Measurements from ENCODE around the gene CRKL.

CRKL gene

DNA sequence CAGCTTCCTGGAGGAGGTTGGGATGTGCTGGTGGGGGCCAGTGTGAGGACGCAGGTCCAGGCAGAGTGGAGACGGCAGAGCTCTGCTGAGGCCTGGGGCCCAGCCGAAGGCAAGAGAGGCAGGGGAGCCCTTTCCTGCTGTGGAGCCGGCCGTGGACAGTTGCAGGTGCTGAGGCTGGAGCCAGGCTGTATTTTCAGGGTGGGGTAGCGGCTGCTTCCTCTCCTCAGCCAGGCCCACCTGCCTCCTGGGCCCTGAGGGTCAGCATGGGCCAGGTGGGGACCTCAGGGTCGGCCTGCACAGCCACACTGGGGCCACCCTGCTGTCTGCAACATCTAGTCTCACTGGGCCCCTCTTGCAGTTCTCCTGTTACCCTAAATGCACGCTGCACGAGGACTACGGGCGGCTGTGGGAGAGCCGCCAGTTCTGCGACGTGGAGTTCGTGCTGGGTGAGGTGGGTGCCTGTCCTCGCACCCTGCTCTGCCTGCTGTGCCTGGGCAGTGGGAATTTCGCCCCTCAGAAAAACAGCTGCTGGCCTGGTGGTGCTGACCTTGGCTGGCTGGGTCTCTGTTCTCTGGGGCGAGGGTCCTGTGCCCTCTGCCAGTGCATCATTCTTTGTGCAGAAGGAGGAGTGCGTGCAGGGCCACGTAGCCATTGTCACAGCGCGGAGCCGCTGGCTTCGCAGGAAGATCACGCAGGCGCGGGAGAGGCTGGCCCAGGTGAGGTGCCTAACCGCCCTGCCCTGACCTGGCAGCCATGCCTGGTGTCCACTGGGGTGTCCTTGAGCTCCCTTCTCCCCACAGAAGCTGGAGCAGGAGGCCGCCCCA is 76.3 kb downstream of the CRKL start:
- no peak overlapping the region for H3K27ac ChIP-seq
- no peak for DNase-seq (ENCODE audit: low read depth, low spot score)

DNA sequence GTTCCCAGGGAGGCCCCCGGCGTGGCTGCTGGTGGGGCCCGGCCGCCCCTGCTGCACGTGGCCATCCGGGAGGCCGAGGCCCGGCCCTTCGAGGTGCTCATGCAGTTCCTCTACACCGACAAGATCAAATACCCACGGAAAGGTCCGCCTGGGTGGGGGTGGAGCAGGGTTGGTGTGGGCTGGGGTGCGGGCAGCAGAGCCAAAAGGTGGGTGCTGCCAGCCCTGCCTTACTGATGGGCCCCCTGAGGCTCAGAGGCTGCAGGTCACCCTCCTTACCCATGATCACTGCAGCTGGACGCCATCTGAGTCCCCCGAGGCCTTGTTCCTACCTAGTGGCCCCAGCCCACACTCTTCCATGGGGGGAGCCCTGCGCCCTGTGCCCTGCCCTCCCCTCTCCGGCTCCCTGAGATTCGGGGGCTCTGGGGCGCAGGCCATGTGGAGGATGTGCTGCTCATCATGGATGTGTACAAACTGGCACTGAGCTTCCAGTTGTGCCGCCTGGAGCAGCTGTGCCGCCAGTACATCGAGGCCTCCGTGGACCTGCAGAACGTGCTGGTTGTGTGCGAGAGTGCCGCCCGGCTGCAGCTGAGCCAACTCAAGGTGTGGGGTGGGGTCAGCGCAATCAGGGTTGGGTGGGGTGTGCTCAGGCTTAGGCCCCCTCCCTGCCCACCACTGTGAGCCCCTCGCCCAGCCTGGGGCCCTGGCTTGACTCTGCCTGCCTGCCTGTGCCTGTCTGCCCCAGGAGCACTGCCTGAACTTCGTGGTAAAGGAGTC is 77.1 kb downstream of the CRKL start:
- no peak overlapping the region for H3K27ac ChIP-seq
- DNase-seq (ENCODE audit: low read depth, low spot score): no peak

DNA sequence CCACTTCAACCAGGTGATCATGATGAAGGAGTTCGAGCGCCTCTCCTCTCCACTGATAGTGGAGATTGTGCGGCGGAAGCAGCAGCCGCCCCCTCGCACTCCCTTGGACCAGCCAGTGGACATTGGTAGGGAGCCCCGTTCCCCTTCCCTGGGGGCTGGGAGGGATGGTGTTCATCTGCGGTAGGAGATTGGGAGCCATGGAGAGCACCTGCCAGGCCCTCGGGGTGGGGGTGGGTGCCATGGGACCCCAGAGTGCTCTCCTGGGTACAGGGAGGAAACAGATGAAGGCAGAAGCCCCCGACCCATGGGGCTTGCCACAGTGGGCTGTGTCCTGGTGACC is 77.7 kb downstream of the CRKL start:
- no peak overlapping the region for H3K27ac ChIP-seq
- DNase-seq (ENCODE audit: low read depth, low spot score): no peak

DNA sequence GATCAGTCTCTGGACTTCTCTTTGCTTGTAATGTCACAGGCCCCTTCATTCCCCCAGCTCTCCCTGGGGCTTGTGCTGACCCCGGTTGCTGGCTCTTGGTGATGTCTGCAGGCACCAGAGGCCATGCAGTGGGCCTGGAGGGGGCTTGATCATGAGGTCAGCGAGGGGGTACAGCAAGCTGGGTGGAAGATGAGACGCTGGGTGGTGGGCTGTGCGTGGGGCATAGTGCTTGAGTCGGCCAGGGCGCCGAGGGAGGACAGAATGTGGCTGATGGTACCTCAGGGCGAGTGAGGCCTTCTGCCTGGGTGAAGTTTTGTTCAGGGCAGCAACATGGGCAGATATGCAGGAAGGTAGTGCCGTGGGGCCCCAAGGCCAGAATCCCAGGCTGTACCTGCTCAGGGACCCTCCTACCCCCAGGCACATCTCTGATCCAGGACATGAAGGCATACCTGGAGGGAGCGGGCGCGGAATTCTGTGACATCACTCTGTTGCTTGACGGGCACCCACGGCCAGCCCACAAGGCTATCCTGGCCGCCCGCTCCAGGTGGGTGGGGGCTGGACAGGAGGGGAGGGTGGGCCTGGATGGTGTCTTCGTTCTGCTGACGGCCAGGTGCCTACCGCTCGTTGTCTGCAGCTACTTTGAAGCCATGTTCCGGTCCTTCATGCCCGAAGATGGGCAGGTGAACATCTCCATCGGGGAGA is 78.3 kb downstream of the CRKL start:
- DNase-seq (ENCODE audit: low read depth, low spot score): no peak
- no peak overlapping the region for H3K27ac ChIP-seq

DNA sequence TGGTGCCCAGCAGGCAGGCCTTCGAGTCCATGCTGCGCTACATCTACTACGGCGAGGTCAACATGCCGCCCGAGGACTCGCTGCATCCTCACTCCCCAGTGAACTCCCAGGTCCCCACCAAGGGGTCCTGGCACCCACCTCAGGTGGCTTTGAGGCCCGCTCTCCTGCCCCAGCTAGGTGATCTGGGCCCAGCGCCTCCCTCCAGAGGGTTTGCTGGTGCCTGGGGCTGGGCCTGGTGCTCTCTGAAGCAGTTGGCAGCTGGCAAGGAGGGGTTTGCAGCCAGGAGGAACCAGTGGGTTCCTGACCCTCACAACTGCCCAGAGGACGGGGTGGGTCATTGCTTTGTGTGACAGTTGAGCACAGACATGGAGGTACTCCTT is 78.8 kb downstream of the CRKL start:
- H3K27ac ChIP-seq: no peak overlapping the region
- no peak for DNase-seq (ENCODE audit: low read depth, low spot score)

DNA sequence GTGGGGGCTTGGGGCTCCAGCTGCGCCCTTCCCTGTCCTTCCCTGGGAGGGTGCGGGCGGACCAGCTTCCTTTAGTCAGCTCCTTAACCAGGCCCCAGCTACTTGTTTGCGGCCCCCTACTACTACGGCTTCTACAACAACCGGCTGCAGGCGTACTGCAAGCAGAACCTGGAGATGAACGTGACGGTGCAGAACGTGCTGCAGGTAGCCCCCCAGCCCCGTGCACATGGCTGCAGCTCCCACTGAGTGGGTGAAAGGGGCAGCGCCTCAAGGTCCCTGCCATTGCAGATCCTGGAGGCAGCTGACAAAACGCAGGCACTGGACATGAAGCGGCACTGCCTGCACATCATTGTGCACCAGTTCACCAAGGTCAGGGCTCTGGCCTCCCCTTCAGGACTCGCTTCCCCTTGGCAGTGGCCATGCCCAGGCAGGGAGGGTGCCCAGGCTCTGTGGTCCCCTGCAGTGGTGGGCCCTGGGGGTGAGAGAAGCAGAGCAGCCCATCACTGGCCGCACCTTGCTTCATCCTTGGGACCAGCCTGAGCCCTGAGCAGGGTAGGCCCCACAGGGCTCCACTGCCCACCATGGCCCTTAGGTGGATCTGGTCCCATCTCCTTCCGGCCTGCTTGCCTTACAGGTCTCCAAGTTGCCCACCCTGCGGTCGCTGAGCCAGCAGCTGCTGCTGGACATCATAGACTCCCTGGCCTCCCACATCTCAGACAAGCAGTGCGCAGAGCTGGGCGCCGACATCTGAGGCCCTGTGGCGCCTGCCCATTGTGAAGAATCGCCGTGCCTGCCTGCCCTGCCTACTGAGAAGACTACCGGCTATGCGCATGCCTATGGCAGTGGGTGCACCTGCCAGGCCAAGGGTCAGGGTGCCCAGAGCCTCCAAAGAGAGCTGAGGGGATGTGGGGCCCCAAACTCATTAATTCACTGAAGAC is 79.7 kb downstream of the CRKL start:
- H3K27ac ChIP-seq: no peak overlapping the region
- DNase-seq (ENCODE audit: low read depth, low spot score): no peak

DNA sequence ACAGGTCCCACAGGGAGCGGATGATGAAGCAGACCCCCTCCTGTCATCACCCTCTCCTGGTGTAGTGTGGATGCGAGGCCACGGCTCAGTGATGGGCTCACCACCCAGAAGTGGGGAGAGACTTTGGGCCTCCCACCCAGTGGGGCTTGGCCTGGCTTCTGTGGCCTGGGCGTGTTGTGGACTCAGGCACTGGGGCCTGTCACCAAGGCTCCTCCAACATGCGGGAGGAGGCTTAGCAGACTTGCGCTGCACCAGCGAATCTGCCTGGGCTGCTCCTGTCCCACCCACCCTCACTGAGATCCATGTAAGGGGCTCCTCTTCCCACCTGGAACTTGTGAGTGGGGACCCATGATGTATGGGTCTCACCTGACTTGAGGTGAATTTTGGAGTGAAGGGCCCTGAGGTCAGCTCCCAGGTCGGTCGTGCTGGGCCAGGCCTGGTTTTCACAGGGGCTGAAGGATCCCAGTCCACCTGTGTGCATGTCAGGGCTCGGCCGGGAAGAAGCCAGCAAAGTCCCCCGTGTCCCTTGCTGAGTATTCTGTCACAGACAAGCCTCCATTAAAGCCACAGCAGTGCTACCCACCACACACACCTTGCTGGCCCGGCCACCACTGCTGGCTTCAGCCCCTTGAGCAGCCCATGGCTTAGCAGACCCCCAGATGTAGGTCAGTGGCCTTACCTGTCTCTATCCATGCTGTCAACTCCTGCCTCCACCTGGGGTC is 80.5 kb downstream of the CRKL start:
- H3K27ac ChIP-seq: no peak overlapping the region
- DNase-seq (ENCODE audit: low read depth, low spot score): no peak

DNA sequence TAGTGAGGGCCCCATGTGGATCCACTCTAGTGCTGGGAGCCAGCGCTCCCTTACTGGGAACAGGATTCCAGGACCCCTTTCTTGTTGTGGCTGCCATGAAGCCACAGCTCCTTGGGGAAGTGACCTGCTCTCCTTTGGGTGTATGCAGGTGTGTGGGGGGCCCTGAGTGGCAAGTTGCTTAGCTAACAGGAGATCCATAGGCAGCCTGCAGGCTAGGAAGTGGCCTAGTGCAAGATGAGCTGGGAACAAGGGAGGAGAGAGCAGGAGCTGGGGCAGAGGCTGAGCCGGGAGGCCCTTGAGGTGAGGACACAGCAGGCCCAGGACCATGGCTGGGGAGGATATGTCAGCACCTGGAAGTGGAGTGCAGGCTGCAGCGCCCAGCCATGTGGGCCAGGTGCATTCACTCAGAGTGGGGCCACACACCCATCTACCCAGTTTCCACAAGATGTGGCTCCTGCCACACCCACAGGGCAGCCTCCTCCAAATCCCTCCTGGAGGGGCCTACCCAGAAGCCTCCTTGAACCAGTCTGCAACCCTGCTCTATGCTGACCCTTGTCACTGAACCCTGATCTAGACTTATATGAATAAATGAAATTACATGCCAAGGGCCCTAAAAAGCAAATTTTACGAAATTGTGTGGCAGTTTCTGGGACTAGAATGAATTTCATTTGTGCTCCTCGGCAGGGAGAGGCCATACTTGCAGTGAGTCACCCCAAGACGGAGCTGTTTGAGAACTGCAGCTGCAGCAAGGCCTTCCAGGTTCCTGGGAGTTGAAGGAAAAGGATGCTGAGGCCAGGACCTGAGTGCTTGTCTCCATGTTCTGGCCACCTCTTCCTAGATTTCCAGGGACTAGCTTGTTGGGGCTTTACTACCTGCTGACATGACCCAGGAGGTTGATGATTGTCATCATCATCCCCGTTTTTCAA is 81.5 kb downstream of the CRKL start:
- H3K27ac ChIP-seq: no peak overlapping the region
- no peak for DNase-seq (ENCODE audit: low read depth, low spot score)

DNA sequence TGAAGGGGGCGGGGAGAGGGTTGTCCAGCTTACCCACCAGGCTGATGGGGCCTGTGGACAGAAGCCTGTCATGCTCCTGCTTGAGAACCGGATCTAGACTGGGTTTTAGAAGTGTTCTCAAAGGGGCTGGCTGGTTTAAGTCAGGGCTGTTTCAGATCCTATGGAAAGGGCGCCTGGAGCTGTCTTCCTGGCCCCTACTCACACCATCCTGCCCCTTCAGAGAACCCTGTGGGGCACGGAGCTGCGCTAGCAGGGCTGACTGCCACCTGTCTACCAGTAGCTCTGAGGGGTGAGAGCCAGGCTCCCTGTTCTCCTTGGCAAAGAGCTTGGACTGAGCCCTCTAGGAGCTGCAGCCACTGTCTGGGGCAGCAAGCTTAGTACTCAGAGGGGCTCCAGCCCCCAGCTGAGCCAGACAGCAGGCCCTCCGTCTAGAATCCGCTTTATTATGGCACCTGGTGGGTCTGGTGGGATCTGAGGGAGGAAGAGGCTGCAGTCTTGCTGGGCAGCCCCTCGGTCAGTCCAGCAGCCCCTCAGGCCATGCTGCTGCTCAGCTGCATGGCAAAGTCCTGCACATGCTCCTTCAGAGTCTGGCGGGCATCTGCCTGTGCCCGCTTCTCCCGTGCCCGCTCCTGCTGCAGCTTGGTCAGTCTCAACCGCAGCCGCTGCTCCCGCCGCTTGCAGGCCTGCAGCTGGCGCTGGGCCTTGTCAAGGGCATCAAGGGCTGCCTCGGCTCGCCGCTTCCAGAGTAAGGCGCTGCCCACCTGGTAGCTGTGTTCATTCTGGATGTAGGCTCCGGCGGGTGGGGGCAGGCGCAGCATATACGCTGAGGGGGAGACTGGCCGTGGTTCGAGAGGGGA is 82.4 kb downstream of the CRKL start:
- no peak overlapping the region for H3K27ac ChIP-seq

DNA sequence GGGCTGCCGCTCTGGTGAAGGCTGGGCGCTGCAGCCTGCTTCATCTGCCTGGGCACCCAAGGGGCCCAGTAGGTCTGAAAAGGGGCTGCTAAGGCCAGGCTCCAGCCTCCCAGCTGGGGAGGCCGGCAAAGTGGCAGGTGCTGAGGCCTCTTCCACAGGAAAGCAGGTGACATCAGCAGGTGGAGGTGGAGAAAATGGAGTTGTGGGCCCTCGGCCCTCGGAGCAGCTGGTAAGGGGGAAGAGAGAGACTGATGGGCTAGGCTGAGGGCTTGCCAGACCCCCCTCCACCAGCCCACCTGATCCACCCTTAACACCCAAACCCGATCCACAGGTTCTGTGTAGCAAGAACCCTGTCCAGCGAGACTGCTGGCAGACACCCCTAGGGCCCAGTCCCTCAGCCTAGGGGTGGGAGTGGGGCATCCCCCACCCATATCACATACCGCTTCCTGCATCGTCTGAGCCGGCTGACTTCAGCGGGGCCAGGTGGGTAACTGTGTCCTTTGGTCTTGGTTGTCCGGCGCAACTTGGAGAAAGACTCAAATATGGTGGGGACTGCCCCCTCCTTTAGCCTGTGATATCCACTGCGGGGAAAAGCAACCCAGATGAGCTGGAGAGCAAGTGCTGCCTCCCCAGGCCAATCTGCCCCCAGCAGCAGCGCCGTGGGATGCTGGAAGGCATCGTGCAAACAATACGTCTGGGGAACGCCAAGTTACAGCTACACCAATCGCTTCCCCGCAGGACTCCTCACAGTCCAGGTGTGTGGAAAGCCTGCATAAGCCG is 83.2 kb downstream of the CRKL start:
- H3K27ac ChIP-seq: no peak overlapping the region
- no peak for DNase-seq (ENCODE audit: low read depth, low spot score)

More for the DNA sequence above, 82.4 kb downstream of the CRKL start:
- DNase-seq (ENCODE audit: low read depth, low spot score): no peak

DNA sequence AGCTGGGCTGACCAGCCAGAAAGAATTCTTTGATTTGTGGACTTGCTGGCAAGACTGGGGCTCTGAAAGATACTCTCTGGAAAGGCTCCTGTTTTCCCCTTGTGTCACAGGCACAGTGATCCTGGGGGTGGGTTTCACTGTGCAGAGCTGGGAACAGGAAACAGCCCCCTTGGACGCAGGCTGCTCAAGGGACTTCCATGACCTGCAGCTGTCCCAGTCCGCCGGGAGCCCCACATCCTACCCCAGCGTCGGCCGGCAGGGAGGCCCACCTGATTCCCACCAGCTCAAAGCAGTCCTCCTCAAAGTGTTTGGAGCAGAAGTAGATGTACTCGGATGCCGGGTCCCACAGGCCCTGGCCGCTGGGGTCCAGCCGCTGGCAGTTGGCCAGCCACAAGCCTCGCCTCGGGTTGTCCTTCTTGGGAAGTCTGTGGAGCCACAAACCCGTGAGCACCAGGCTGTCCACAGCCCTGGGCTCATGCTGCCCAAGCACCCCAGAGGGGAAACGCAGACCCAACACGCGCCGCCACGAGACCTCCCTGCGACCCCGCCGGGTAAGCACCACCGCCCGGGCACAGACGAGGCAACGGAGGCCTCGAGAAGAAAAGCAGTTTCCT is 83.9 kb downstream of the CRKL start:
- peak overlapping the region; percentile 98 for H3K27ac ChIP-seq
- no peak for DNase-seq (ENCODE audit: low read depth, low spot score)

DNA sequence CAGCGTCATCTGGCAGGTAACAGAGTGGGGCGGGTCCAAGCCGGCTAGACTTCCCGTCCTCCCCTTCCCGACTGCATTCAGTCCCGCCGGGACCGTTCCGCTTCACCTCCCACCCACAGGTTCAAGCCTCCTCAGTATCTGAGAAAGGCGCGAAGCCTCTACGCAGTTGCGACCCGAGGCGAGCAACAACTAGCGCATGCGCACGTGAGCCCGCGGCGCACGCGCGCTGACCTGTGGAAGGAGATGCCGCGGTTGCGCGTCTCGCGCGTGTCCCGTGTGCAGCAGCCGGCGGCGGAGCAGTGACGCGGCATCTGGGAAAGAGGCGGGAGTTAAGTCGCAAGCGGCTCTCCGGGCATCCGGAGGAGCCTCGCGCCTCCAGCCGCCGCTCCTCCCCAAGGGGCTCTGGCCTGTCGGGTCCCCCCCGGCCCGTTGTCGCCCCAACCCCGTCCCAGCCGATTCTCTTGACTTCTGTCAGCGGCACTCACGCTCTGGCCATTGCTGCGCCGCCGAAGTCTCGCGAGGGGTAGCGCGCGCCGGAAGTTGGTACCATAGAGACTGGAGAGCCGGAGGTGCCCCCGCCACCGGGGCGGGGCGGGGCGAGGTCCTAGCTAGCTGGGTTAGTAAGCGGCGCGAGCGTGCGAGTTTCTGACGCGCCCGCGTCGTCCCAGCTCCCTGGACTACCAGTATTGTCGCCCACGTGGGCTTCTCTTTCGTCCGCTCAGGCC is 84.6 kb downstream of the CRKL start, which contains the start of gene THAP7:
THAP7 (minus strand) TSS at position 518 of the 725 bp plus-strand sequence; CDS start at position 311, 207 bp downstream.
- DNase-seq (ENCODE audit: low read depth, low spot score): peak; percentile 79
- peak within 1 kb of the TSS; percentile 98 for H3K27ac ChIP-seq

Measured in epithelial cell of prostate (primary cell).